Measurements from ENCODE around the gene AEBP1.

AEBP1 gene

GRCh38 chr7:44107116-44107960, 3.2 kb downstream of the AEBP1 start:
- Histone ChIP-seq H3K27me3 (ENCODE audit: low read depth, low read length) (no peaks in the 10 kb centered on the region), H3K4me3 (ENCODE audit: low read length) (no peak overlapping the region), H3K79me2 (ENCODE audit: low read length) (no peaks in the 10 kb centered on the region)

GRCh38 chr7:44107961-44108767, 4.0 kb downstream of the AEBP1 start:
- TF ChIP-seq EZH2phosphoT487 (IDR thresholded peaks at IDR 0.05; ENCODE audit: low read depth) (no peak), CTCF (IDR thresholded peaks at IDR 0.05; ENCODE audit: low read depth, low read length) (no peak)
- H3K27me3 ChIP-seq (ENCODE audit: low read depth, low read length), result no peaks in the 10 kb centered on the region
- no peak overlapping the region for H2AFZ ChIP-seq (ENCODE audit: low read depth, low read length)
- no peaks in the 10 kb centered on the region for H3K9me3 ChIP-seq (ENCODE audit: insufficient read depth, low read length)
- no peak overlapping the region for H3K4me2 ChIP-seq (ENCODE audit: low read length)
- 0 out of 2 replicates have a peak, but pooled peaks cover 5% of the 10 kb centered on the region for H3K4me1 ChIP-seq (ENCODE audit: low read length)
- H3K27ac ChIP-seq (ENCODE audit: low read length), result no peak overlapping the region
- H3K4me3 ChIP-seq (ENCODE audit: low read length), result no peak overlapping the region
- no peaks in the 10 kb centered on the region for H3K79me2 ChIP-seq (ENCODE audit: low read length)
- H3K9ac ChIP-seq (ENCODE audit: low read length), result no peak overlapping the region
- H4K20me1 ChIP-seq (ENCODE audit: insufficient read depth, low read length), result no peaks in the 10 kb centered on the region
- H3K36me3 ChIP-seq (replicated peaks; ENCODE audit: low read depth, low read length), result no peaks in the 10 kb centered on the region

More at GRCh38 chr7:44107116-44107960, 3.2 kb downstream of the AEBP1 start:
- Histone ChIP-seq H2AFZ (ENCODE audit: low read depth, low read length) (no peak overlapping the region), H3K36me3 (replicated peaks; ENCODE audit: low read depth, low read length) (no peaks in the 10 kb centered on the region), H3K27ac (ENCODE audit: low read length) (no peak overlapping the region), H4K20me1 (ENCODE audit: insufficient read depth, low read length) (no peaks in the 10 kb centered on the region), H3K9ac (ENCODE audit: low read length) (no peak overlapping the region), H3K4me1 (ENCODE audit: low read length) (0 out of 2 replicates have a peak, but pooled peaks cover 5% of the 10 kb centered on the region), H3K9me3 (ENCODE audit: insufficient read depth, low read length) (no peaks in the 10 kb centered on the region), H3K4me2 (ENCODE audit: low read length) (no peak overlapping the region)
- TF ChIP-seq CTCF (IDR thresholded peaks at IDR 0.05; ENCODE audit: low read depth, low read length) (no peak), EZH2phosphoT487 (IDR thresholded peaks at IDR 0.05; ENCODE audit: low read depth) (no peak)

GRCh38 chr7:44108768-44109750, 4.9 kb downstream of the AEBP1 start:
- 0 out of 2 replicates have a peak, but pooled peaks cover 5% of the 10 kb centered on the region for H3K4me1 ChIP-seq (ENCODE audit: low read length)
- H3K4me2 ChIP-seq (ENCODE audit: low read length), result no peak overlapping the region
- H2AFZ ChIP-seq (ENCODE audit: low read depth, low read length), result no peak overlapping the region
- H3K9ac ChIP-seq (ENCODE audit: low read length), result no peak overlapping the region
- peaks cover under 1% of the 10 kb centered on the region for H3K36me3 ChIP-seq (replicated peaks; ENCODE audit: low read depth, low read length)
- H3K4me3 ChIP-seq (ENCODE audit: low read length), result no peak overlapping the region
- H3K9me3 ChIP-seq (ENCODE audit: insufficient read depth, low read length), result no peaks in the 10 kb centered on the region
- no peak for TF ChIP-seq CTCF (IDR thresholded peaks at IDR 0.05; ENCODE audit: low read depth, low read length)
- no peak for TF ChIP-seq EZH2phosphoT487 (IDR thresholded peaks at IDR 0.05; ENCODE audit: low read depth)
- no peaks in the 10 kb centered on the region for H3K27me3 ChIP-seq (ENCODE audit: low read depth, low read length)
- no peaks in the 10 kb centered on the region for H4K20me1 ChIP-seq (ENCODE audit: insufficient read depth, low read length)
- no peak overlapping the region for H3K27ac ChIP-seq (ENCODE audit: low read length)
- H3K79me2 ChIP-seq (ENCODE audit: low read length), result no peaks in the 10 kb centered on the region

Measured in OCI-LY3 (cell line).